K562 (cell line): ENCODE results near the gene LRP1. TPM values are rescaled to one million over a fixed set of nuclear protein-coding genes. Genes with fewer than 3 reads are reported as not detected.

Experiments used
- CHD2 ChIP-seq: IDR thresholded peaks from 2 replicates; pipeline ENCODE4 v1.6.1; 2011; ENCODE audit warnings: low read depth, low read length
- CREB5 ChIP-seq: fragments of 250-450 bp; sonication (Bioruptor Pico); IDR thresholded peaks from 2 replicates; pipeline ENCODE4 v1.5.0; 2020; ENCODE audit warnings: mild to moderate bottlenecking
- EGR1 ChIP-seq: fragments of 450-650 bp; conservative IDR thresholded peaks from 2 replicates; pipeline ENCODE4 v1.6.1; 2017; ENCODE audit warnings: mild to moderate bottlenecking
- ETV5 ChIP-seq: sonication (generic); formaldehyde crosslinking; IDR thresholded peaks from 2 replicates; pipeline ENCODE4 v1.4.0; 2020; ENCODE audit warnings: low read depth, mild to moderate bottlenecking, missing genetic modification reagents
- ETV6 ChIP-seq, 3 experiments: fragments of 150-350 bp in 1 of 3; sonication (generic) in 1 of 3; formaldehyde crosslinking in 1 of 3; IDR thresholded peaks; 2 replicates each; pipeline versions ENCODE4 v1.6.1 to v1.8.0; 2014 to 2022; ENCODE audit warnings: borderline replicate concordance in 2 of 3, low read depth in 2 of 3, antibody characterized with exemption in 1 of 3, low read length in 1 of 3, mild to moderate bottlenecking in 1 of 3, missing genetic modification reagents in 1 of 3
- KLF6 ChIP-seq: fragments of 250-450 bp; sonication (Bioruptor Pico); IDR thresholded peaks from 2 replicates; pipeline ENCODE4 v1.4.0; 2020; ENCODE audit warnings: mild to moderate bottlenecking, moderate library complexity, borderline replicate concordance
- MYBL2 ChIP-seq, 2 experiments: fragments of 450-650 bp in 1 of 2; sonication (generic) in 1 of 2; formaldehyde crosslinking in 1 of 2; IDR thresholded peaks; 2 replicates each; pipeline versions ENCODE4 v1.6.1 to v1.8.1; 2017 to 2022; ENCODE audit warnings: borderline replicate concordance in 1 of 2, inconsistent platforms in 1 of 2, low read depth in 1 of 2, mild to moderate bottlenecking in 1 of 2, missing genetic modification reagents in 1 of 2, moderate library complexity in 1 of 2
- NELFE ChIP-seq: IDR thresholded peaks from 2 replicates; pipeline ENCODE4 v1.6.1; 2011; ENCODE audit warnings: mild to moderate bottlenecking; ENCODE audit not compliant: insufficient read depth, insufficient read length
- RAD51 ChIP-seq: fragments of 450-650 bp; IDR thresholded peaks from 2 replicates; pipeline ENCODE4 v1.7.1; 2016; ENCODE audit warnings: low read depth, mild to moderate bottlenecking, borderline replicate concordance
- RB1 ChIP-seq: fragments of 450-650 bp; IDR thresholded peaks from 2 replicates; pipeline ENCODE4 v1.6.1; 2017; ENCODE audit warnings: low read depth, mild to moderate bottlenecking
- RUNX1 ChIP-seq: sonication (generic); IDR thresholded peaks from 2 replicates; pipeline ENCODE4 v1.6.1; 2016; ENCODE audit warnings: antibody characterized with exemption, low read depth
- SMAD2 ChIP-seq: fragments of 150-350 bp; IDR thresholded peaks from 2 replicates; pipeline ENCODE4 v1.6.1; 2014; ENCODE audit warnings: low read depth, mild to moderate bottlenecking, low read length
- SMARCE1 ChIP-seq: fragments of 450-650 bp; IDR thresholded peaks from 2 replicates; pipeline ENCODE4 v1.7.1; 2016; ENCODE audit warnings: mild to moderate bottlenecking
- ZC3H4 ChIP-seq: sonication (generic); formaldehyde crosslinking; IDR thresholded peaks from 2 replicates; pipeline ENCODE4 v1.9.0; 2021; ENCODE audit warnings: missing genetic modification reagents, borderline replicate concordance
- ZNF398 ChIP-seq: fragments of 250-450 bp; sonication (Bioruptor Pico); IDR thresholded peaks from 2 replicates; pipeline ENCODE4 v1.8.0; 2021; ENCODE audit warnings: moderate library complexity, mild to moderate bottlenecking, inconsistent platforms
- ZNF695 ChIP-seq: fragments of 450-650 bp; formaldehyde crosslinking; IDR thresholded peaks from 2 replicates; pipeline ENCODE4 v1.4.0; 2020; ENCODE audit warnings: mild to moderate bottlenecking, moderate library complexity
- ZNF740 ChIP-seq, 3 experiments: fragments of 200-800 bp in 1 of 3; sonication (Bioruptor generic) in 1 of 3; sonication (generic) in 1 of 3; formaldehyde crosslinking in 1 of 3; IDR thresholded peaks; 2 replicates each; pipeline versions ENCODE4 v1.6.1 to v1.8.0; 2016 to 2022; ENCODE audit warnings: mild to moderate bottlenecking in 2 of 3, missing compliant biosample characterization in 2 of 3, missing genetic modification characterization in 2 of 3, missing genetic modification reagents in 1 of 3
- polyA plus RNA-seq, 8 experiments: library from polyadenylated mRNA; depleted of rRNA in 4 of 8; stranded (reverse) in 5 of 8; unstranded in 3 of 8; fragments of >200 nt; fragmentation: Nextera tagmentation in 2 of 8; fragmentation: Illumina TruSeq in 1 of 8; extraction: Ambion mirVana in 2 of 8; extraction: Trizol in 1 of 8; gene quantifications; 2 replicates each; pipeline versions ENCODE4 v1.2.1 to v1.2.3, GENCODE V29; 2011 to 2014; ENCODE audit warnings: inconsistent platforms in 1 of 8, missing spikeins in 1 of 8
- total RNA-seq, 7 experiments: library from RNA; depleted of rRNA in 6 of 7; stranded (reverse); fragments of >200 nt in 6 of 7; fragmentation: Illumina TruSeq in 2 of 7; extraction: Trizol in 2 of 7; gene quantifications; 2 replicates each; pipeline versions ENCODE4 v1.2.1 to v1.2.3, GENCODE V29; 2011 to 2021; ENCODE audit warnings: low replicate concordance in 1 of 7

LRP1 gene
- total and polyA plus RNA-seq, 9 of the 15 experiments (the other 6 are each of a cell fraction or from before 2014, with no cell fraction given): 0.04 to 0.64 (median 0.19) TPM; not detected in 2

DNA sequence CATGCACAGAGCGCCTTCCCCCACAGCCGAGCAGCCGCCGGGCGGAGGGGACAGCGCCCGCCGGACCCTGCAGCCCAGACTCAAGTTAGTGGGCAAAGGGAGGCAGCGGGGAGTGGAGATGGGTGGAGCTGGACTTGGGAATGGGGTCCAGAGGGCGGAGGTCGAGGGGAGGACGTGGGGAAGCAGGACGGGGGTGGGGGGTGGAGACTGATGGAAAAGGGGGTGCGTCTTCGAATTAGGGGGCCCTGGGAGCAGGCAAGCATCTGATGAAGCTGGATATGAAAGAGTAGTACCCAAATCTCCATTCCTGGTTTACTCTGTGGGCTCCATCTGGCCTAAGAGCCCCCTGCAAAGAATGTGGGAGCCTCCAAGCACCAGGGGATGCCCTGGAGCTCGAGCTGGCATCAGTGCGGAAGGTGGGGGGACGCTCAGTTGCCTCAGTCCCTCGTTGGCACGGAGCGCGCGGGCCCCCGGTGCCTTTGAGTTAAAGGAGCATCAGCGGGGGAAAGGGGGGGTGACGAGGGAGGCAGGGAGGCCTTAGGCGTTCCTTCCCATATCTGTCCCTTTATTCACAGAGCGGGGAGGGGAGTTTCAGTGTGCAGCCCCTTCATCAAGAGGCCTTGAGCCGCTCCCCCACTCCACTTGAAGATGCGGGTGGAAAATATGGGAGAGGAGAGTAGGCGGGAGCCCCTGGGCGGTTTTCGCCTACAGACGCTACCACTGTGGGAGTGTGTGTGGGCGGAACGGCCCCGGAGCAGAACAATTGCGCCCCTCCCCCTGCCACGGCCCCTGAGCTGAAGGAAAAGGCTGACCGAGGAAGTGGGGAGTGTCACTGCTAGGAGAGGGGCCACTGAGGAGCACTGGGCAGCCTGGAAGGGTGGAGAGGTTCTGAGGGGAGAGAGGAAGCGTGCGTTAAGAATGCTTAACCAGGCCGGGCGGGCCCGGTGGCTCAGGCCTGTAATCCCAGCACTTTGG, 38.7 kb upstream of the LRP1 start (continued):
- peak; percentile 76 for TF ChIP-seq ZNF740 (CRISPR knock-in tag; IDR thresholded peaks at IDR 0.05)
- TF ChIP-seq ZNF740 (tag; IDR thresholded peaks at IDR 0.05): peak in 1 of 2 experiments; percentile 20; a peak in 1 of 4 replicates
- TF ChIP-seq ETV5 (CRISPR knock-in tag): no peak
- no peak for TF ChIP-seq RB1
- no peak for TF ChIP-seq CHD2
- TF ChIP-seq RUNX1: no peak; the same call in 1 of the 2 replicates
- TF ChIP-seq ZC3H4 (CRISPR knock-in tag): no peak
- TF ChIP-seq ZNF695 (CRISPR knock-in tag): no peak
- TF ChIP-seq RAD51: no peak
- TF ChIP-seq SMARCE1: peak; percentile 29; the same call in 1 of the 2 replicates
- no peak for TF ChIP-seq CREB5 (CRISPR knock-in tag)
- TF ChIP-seq SMAD2: no peak
- no peak for TF ChIP-seq ZNF398 (CRISPR knock-in tag)
- TF ChIP-seq KLF6 (CRISPR knock-in tag): no peak
- no peak for TF ChIP-seq NELFE
- TF ChIP-seq EGR1: peak; percentile 99
- TF ChIP-seq MYBL2 (IDR thresholded peaks at IDR 0.05; ENCODE audit: low read depth): no peak
- no peak for TF ChIP-seq MYBL2 (CRISPR knock-in tag; IDR thresholded peaks at IDR 0.05; ENCODE audit: borderline replicate concordance)
- TF ChIP-seq ETV6 (IDR thresholded peaks at IDR 0.05; ENCODE audit: borderline replicate concordance in 1 of 2, low read depth in 2 of 2, low read length in 1 of 2): no peak
- no peak for TF ChIP-seq ETV6 (CRISPR knock-in tag; IDR thresholded peaks at IDR 0.05; ENCODE audit: borderline replicate concordance)
